CD4-positive, alpha-beta T cell (primary cell): ENCODE results near the gene ARID3A. TPM values are rescaled to one million over a fixed set of nuclear protein-coding genes. Genes with fewer than 3 reads are reported as not detected.

Experiments
- ATAC-seq: fragments of 200-7000 bp; cut with Tn5 transposase; one replicate; pipeline ENCODE4 v1.10.0; 2022; ENCODE audit warnings: mild to moderate bottlenecking; ENCODE audit not compliant: poor library complexity
- CTCF ChIA-PET: fragments of 350-600 bp; sonication (Branson Sonifier 250); formaldehyde crosslinking; loops from one replicate; lab custom pipeline; 2021; ENCODE audit warnings: antibody characterized with exemption, inconsistent platforms; lab: Charles Lee
- POLR2A ChIA-PET: fragments of 350-600 bp; sonication (Branson Sonifier 250); formaldehyde crosslinking; loops from one replicate; lab custom pipeline; 2021; ENCODE audit warnings: antibody characterized with exemption, inconsistent platforms; lab: Charles Lee
- DNase-seq, 14 experiments: peaks; one replicate each; pipeline ENCODE4 v3.0.0-alpha.2; 2013 to 2020; ENCODE audit warnings: mixed read lengths in 2 of 14
- H3K27ac ChIP-seq, 2 donors: one replicate each; pipeline versions ENCODE4 v1.5.1 to v1.7.0; 2013; ENCODE audit warnings: low read length in 2 of 2, low read depth in 1 of 2, mild to moderate bottlenecking in 1 of 2
- H3K27me3 ChIP-seq, 2 experiments: 1 replicate in 1 of 2; 2 replicates in 1 of 2; pipeline versions ENCODE4 v1.6.1 to v1.7.0; 2013; ENCODE audit warnings: low read length in 2 of 2, control low read depth in 1 of 2, mild to moderate bottlenecking in 1 of 2, moderate library complexity in 1 of 2; ENCODE audit not compliant: insufficient read depth in 2 of 2, control insufficient read depth in 1 of 2
- H3K36me3 ChIP-seq: one replicate; pipeline ENCODE4 v1.6.1; 2013; ENCODE audit warnings: low read length, control low read depth; ENCODE audit not compliant: insufficient read depth
- H3K4me1 ChIP-seq: one replicate; pipeline ENCODE4 v1.6.1; 2013; ENCODE audit warnings: low read length, control low read depth; ENCODE audit not compliant: insufficient read depth
- H3K4me3 ChIP-seq: one replicate; pipeline ENCODE4 v1.5.1; 2013; ENCODE audit warnings: mild to moderate bottlenecking, low read length, moderate library complexity
- H3K9me3 ChIP-seq, 2 experiments: 1 replicate in 1 of 2; 2 replicates in 1 of 2; pipeline versions ENCODE4 v1.6.1 to v1.7.0; 2013; ENCODE audit warnings: low read length in 2 of 2, mild to moderate bottlenecking in 2 of 2, control low read depth in 1 of 2, moderate library complexity in 1 of 2; ENCODE audit not compliant: control insufficient read depth in 1 of 2, insufficient read depth in 1 of 2
- H3K27ac Mint-ChIP-seq: one replicate; pipeline ENCODE4 v1.8.0; 2020; ENCODE audit warnings: mixed read lengths
- H3K27me3 Mint-ChIP-seq: one replicate; pipeline ENCODE4 v1.8.0; 2021; ENCODE audit warnings: mixed read lengths
- H3K36me3 Mint-ChIP-seq: one replicate; pipeline ENCODE4 v1.8.0; 2021; ENCODE audit warnings: low read depth, mixed read lengths
- H3K4me1 Mint-ChIP-seq: one replicate; pipeline ENCODE4 v1.8.0; 2021; ENCODE audit warnings: low read depth, mixed read lengths
- H3K4me3 Mint-ChIP-seq: one replicate; pipeline ENCODE4 v1.8.0; 2020; ENCODE audit warnings: mild to moderate bottlenecking, mixed read lengths
- H3K9me3 Mint-ChIP-seq: one replicate; pipeline ENCODE4 v1.8.0; 2020; ENCODE audit warnings: mixed read lengths
- CTCF ChIP-seq: fragments of 200-600 bp; IDR thresholded peaks from one replicate; pipeline ENCODE4 v1.8.0; 2022; ENCODE audit warnings: antibody characterized with exemption, mild to moderate bottlenecking
- intact Hi-C, 2 experiments: fragments of 100-400 bp; cut with DNase I in 1 of 2; cut with micrococcal nuclease in 1 of 2; formaldehyde crosslinking; loops; one replicate each; pipeline versions ENCODE4 v1.15.1 to v1.9.0; 2023 to 2025; cut with DNase I, micrococcal nuclease
- total RNA-seq, 174 experiments: library from RNA in 2 of 174; stranded (reverse) in 2 of 174; gene quantifications; one replicate each; pipeline ENCODE4 v1.2.3 and lab custom pipeline; 2021 to 2026

Gene ARID3A
- total RNA-seq, 2 experiments from 2014 or later, result 3.7 to 4.1 TPM

DNA sequence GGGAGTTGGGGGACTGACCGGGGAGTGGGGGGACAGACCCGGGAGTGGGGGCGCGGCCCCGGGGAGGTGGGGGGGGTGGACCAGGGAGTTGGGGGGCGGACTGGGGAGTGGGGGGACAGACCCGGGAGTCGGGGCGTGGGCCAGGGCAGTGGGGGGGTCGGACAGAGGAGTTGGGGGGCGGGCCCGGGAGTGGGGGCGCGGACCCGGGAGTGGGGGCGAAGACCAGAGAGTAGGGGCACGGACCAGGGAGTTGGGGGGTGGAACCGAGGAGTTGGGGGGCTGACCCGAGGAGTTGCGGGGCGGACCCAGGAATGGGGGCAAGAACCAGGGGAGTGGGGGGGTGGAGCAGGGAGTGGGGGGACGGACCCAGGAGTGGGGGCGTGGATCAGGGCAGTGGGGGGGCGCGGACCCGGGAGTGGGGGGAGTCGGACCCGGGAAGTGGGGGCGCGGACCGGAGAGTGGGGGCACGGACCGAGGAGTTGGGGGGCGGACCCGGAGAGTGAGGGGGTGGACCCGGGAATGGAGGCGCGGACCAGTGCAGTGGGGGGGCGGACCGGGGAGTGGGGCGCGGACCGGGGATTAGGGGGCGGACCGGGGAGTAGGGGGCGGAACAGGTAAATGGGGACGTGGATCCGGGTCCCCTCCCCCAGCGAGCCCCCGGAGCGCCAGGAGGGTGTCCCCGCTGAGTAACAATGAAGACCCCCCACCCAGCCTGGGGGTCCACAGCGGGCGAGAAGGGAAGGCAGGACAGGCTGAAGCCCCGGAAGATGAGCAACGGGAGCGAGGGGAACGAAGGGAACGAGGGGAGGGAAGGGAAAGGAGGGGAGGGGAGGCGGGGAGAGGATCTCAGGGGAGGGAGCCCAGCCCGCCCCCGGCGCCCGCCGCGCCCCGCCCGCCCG lies 13.4 kb upstream of the ARID3A start:
- no peak for ATAC-seq
- ChIA-PET CTCF (no interaction called here), POLR2A (interaction anchor here (4.3 kb wide), 1 partner anchor 19 kb away, joined by 20 read pairs; the partner anchor contains the start of genes MED16 and RNU6-9)
- no peak for TF ChIP-seq CTCF
- H3K4me1 Mint-ChIP-seq, result peaks cover 32% of the 10 kb centered on the region
- Histone ChIP-seq H3K27ac (peak overlapping the region; percentile 92 to 98), H3K27me3 (peaks cover 4 to 9% of the 10 kb centered on the region in 2 experiments), H3K4me3 (peak overlapping the region; percentile 82), H3K36me3 (peaks cover 2% of the 10 kb centered on the region), H3K4me1 (peaks cover 70% of the 10 kb centered on the region), H3K9me3 (peaks cover 0 to 5% of the 10 kb centered on the region in 2 experiments)
- no peaks in the 10 kb centered on the region for H3K9me3 Mint-ChIP-seq
- peak overlapping the region; percentile 91 for H3K4me3 Mint-ChIP-seq
- intact Hi-C loops, result loop anchor here in 1 of 2 experiments (1.0 kb wide), 1 partner anchor 19 kb away; the partner anchor contains the start of genes MED16 and RNU6-9
- peaks cover 36% of the 10 kb centered on the region for H3K36me3 Mint-ChIP-seq
- peak overlapping the region; percentile 94 for H3K27ac Mint-ChIP-seq
- H3K27me3 Mint-ChIP-seq, result no peaks in the 10 kb centered on the region
- peak in 10 of 14 experiments; percentile 38 to 68 (median 53) for DNase-seq

DNA sequence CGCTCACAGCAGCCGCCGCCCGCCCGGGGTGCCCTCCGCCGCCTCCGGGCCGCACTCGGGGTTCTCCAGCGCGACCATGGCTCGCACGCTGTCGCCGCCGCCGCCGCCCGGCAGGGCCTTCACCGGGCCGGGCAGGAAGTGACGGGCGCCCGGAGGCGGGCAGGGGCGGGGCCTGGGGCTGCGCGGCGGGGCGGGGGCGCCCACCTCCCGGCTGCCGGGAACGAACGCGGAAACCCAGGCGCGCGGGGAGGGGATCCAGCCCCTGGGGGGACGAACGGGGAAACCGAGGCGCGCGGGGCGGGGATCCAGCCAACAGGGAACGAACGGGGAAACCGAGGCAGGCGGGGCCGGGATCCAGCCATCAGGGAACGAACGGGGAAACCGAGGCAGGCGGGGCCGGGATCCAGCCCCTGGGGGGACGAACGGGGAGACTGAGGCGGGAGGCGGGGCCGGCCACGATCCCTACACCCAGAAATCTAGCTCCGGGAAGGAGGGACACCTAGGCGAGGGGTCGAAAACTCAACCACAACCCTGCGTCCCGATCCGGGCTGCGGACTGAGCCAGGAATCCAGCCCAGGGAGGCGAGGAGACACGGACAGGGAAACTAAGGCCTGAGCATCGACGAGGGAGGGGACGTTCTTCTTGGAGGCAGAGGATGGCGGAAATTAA lies 12.6 kb upstream of the ARID3A start, which contains the start of gene R3HDM4:
Gene R3HDM4 (minus strand): TSS at position 140 of the 669 bp plus-strand sequence. CDS start 62 bp downstream, at position 78.
- Histone ChIP-seq H3K36me3 (peaks cover 2% of the 10 kb centered on the region), H3K27me3 (peaks cover 8 to 14% of the 10 kb centered on the region in 2 experiments), H3K27ac (peak within 1 kb of the TSS; percentile 98), H3K4me3 (peak within 1 kb of the TSS; percentile 95), H3K9me3 (peaks cover 0 to 5% of the 10 kb centered on the region in 2 experiments), H3K4me1 (peaks cover 70% of the 10 kb centered on the region)
- POLR2A ChIA-PET, result interaction anchor here (1.4 to 4.3 kb wide), 2 partner anchors 20 to 356 kb away, joined by 4 to 20 read pairs; partner anchors contain the start of genes CIRBP, MED16 and RNU6-9
- intact Hi-C loops, result loop anchor here in 1 of 2 experiments (1.0 kb wide), 1 partner anchor 20 kb away; the partner anchor contains the start of genes MED16 and RNU6-9
- DNase-seq (peak; percentile 73 to 93 (median 84)), ATAC-seq (peak; percentile 37)
- H3K9me3 Mint-ChIP-seq, result no peaks in the 10 kb centered on the region
- peaks cover 35% of the 10 kb centered on the region for H3K36me3 Mint-ChIP-seq
- peaks cover 3% of the 10 kb centered on the region for H3K27me3 Mint-ChIP-seq
- H3K27ac Mint-ChIP-seq, result peak within 1 kb of the TSS; percentile 94
- TF ChIP-seq CTCF, result no peak
- CTCF ChIA-PET, result no interaction called here
- H3K4me1 Mint-ChIP-seq, result peaks cover 28% of the 10 kb centered on the region
- peak within 1 kb of the TSS; percentile 91 for H3K4me3 Mint-ChIP-seq
